NB4 (cell line): Measurements from ENCODE around the gene BTG2.

ENCODE experiments used
- CTCF ChIP-seq: IDR thresholded peaks from one replicate; pipeline ENCODE4 v1.5.1; 2012; ENCODE audit warnings: low read depth, low read length
- MAX ChIP-seq: IDR thresholded peaks from 2 replicates; pipeline ENCODE4 v1.6.1; 2011; ENCODE audit warnings: low read depth, low read length
- MYC ChIP-seq: IDR thresholded peaks from 2 replicates; pipeline ENCODE4 v1.6.1; 2011; ENCODE audit warnings: low read depth, low read length

DNA sequence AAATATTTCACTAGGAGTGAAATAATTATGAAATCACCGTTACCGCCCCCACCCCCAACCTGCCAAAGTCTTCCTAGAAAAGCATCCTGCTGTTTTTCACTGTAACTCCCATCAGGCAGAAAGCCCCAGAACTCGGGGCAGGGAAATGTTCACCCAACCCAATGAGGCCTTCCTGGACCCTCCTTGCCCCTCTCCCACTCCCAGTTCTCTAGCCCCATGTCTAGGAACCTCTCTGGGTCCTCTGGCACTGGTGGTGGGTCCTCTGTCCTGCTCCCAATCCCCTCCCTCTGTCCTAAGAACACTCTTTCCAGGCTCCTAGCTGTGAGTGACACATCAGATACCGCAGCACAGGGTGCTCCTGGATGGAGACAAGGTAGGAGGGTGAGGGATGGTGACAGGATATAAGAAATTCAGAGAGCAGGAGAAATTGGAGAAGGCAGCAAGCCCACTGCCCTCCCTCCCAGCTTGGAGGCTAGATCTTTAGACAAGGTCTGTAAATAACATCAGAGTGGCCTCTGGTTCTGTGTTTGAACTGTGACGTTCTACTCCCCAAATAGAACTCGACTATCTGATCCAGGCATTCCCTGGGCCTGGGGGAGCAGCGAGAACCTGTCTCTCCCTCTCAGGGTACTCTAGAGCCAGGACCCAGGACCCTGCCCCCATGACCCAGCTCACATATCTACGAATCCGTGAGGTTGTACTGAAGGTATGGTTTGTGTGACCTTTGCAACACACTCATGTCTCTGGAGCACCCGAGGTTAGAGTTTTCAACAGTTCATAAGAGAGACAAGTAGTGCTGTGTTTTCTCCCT is 23.3 kb upstream of the BTG2 start:
- TF ChIP-seq CTCF (no peak), MAX (no peak), MYC (no peak)
